ENCODE measurements around the gene TOMM22.

The TOMM22 gene

DNA sequence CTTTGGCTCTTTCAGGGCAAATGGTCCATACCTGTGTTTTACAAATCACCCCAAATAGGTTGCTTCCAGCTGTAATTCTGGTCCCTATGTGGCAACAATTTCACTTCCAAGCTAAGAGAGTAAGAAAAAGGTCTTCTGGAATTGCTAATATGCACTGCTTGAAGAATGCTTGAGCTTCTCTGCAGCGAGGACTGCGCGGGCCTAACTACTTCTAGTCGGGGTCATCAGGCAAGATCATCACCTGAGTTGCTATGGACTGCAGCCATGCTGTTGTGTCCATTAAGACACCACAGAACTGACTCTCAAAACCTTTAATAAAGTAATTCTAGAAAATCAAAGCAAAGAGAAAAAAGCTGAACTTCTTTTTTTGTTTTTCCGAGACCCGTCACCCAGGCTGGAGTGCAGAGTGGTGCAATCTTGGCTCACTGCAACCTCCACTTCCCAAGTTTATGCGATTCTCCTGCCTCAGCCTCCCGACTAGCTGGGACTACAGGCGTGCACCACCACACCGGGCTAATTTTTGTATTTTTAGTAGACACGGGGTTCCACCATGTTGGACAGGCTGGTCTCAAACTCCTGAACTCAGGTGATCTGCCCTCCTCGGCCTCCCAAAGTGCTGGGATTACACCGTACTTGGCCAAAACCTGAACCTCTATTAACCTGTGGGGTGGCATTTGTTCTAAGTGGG, 16.8 kb downstream of the TOMM22 start:
- no peak for DNase-seq (ENCODE audit: low read depth)
- peak overlapping the region; percentile 78 for H3K4me3 ChIP-seq (ENCODE audit: low read depth, low read length)
- TF ChIP-seq, protein P1, sequence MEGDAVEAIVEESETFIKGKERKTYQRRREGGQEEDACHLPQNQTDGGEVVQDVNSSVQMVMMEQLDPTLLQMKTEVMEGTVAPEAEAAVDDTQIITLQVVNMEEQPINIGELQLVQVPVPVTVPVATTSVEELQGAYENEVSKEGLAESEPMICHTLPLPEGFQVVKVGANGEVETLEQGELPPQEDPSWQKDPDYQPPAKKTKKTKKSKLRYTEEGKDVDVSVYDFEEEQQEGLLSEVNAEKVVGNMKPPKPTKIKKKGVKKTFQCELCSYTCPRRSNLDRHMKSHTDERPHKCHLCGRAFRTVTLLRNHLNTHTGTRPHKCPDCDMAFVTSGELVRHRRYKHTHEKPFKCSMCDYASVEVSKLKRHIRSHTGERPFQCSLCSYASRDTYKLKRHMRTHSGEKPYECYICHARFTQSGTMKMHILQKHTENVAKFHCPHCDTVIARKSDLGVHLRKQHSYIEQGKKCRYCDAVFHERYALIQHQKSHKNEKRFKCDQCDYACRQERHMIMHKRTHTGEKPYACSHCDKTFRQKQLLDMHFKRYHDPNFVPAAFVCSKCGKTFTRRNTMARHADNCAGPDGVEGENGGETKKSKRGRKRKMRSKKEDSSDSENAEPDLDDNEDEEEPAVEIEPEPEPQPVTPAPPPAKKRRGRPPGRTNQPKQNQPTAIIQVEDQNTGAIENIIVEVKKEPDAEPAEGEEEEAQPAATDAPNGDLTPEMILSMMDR (IDR thresholded peaks at IDR 0.05; ENCODE audit: low read depth, low read length): no peak
- TF ChIP-seq, protein P2, sequence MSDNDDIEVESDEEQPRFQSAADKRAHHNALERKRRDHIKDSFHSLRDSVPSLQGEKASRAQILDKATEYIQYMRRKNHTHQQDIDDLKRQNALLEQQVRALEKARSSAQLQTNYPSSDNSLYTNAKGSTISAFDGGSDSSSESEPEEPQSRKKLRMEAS (IDR thresholded peaks at IDR 0.05; ENCODE audit: low read depth, low read length): no peak
- no peak for TF ChIP-seq MYC (IDR thresholded peaks at IDR 0.05; ENCODE audit: low read depth, low read length)

DNA sequence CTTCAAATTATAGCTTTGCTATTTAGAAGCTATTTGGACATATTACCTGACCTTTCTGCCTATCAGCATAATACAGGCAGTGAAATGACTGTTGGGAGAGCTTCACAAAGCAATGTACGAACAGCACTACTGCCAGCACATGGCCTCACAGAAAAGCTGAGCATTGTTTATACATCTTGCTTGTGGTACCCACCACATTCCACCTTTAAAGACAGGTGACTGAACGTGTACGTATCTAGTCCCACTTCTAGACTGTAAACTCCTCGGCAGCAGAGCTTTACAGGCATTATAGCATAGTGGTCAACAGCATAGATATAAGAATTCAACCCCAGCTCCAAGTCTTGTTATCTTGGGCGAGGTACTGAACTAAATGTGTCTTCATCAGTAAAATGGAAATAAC, 17.4 kb downstream of the TOMM22 start:
- no peak for DNase-seq (ENCODE audit: low read depth)
- TF ChIP-seq, protein P1 (IDR thresholded peaks at IDR 0.05; ENCODE audit: low read depth, low read length): no peak
- TF ChIP-seq POLR2A (IDR thresholded peaks at IDR 0.05; ENCODE audit: extremely low read depth, insufficient read length) (no peak), MYC (IDR thresholded peaks at IDR 0.05; ENCODE audit: low read depth, low read length) (no peak)
- peak overlapping the region; percentile 78 for H3K4me3 ChIP-seq (ENCODE audit: low read depth, low read length)

DNA sequence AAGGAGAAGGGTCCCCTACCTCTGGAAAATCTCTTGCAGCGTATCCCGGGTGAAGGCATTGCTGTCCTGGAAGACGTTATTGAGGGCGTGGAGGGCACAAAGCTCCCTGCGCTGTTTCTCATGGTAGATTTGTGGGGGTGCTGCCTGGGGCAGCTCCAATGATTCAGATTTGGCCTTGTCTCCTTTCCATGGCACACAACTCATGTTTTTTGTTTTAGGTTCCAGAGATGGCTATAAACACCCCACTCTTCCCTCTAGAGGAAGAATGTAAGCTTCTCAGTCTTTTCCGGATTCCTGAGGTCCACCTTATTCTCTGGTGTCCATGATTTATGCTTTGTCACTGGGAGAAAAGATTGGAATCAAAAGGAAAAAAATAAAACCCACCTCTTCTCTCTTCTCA, 18.0 kb downstream of the TOMM22 start:
- DNase-seq (ENCODE audit: low read depth): peak; percentile 17
- TF ChIP-seq POLR2A (IDR thresholded peaks at IDR 0.05; ENCODE audit: extremely low read depth, insufficient read length): no peak
- TF ChIP-seq, protein P2 (IDR thresholded peaks at IDR 0.05; ENCODE audit: low read depth, low read length): no peak
- TF ChIP-seq MYC (IDR thresholded peaks at IDR 0.05; ENCODE audit: low read depth, low read length): no peak
- TF ChIP-seq, protein P1 (IDR thresholded peaks at IDR 0.05; ENCODE audit: low read depth, low read length): no peak

DNA sequence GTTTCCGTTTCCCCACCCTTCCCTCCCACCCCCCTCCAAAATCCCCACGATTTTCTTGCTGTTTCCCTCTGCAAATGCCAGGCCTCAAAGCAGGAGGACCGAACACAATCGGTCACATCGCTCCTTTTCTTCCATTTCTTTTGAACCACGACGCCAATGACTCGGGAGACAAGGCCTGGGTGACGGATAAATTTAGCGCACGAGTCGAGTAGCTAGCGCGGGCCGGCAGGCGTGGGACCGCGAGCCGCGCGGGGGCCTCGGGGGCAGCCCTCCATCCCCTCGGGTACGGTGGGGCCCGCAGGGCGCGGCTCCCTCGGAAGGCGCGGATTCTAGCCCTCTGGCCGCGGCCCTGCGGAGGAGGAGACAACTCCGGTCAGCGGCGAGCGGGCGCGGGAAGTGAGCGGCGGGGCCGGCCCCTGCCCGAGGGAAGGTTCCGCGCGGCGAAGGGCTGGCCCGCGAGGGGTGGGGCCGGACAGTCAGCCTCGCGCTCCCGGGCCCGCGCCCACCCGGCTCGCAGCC, 18.6 kb downstream of the TOMM22 start:
- TF ChIP-seq, protein P2 (IDR thresholded peaks at IDR 0.05; ENCODE audit: low read depth, low read length): no peak
- TF ChIP-seq, protein P1 (IDR thresholded peaks at IDR 0.05; ENCODE audit: low read depth, low read length): no peak
- TF ChIP-seq MYC (IDR thresholded peaks at IDR 0.05; ENCODE audit: low read depth, low read length) (no peak), POLR2A (IDR thresholded peaks at IDR 0.05; ENCODE audit: extremely low read depth, insufficient read length) (no peak)
- DNase-seq (ENCODE audit: low read depth): no peak
- H3K4me3 ChIP-seq (ENCODE audit: low read depth, low read length): peak overlapping the region; percentile 78

More for the DNA sequence above, 18.0 kb downstream of the TOMM22 start:
- peak overlapping the region; percentile 78 for H3K4me3 ChIP-seq (ENCODE audit: low read depth, low read length)

DNA sequence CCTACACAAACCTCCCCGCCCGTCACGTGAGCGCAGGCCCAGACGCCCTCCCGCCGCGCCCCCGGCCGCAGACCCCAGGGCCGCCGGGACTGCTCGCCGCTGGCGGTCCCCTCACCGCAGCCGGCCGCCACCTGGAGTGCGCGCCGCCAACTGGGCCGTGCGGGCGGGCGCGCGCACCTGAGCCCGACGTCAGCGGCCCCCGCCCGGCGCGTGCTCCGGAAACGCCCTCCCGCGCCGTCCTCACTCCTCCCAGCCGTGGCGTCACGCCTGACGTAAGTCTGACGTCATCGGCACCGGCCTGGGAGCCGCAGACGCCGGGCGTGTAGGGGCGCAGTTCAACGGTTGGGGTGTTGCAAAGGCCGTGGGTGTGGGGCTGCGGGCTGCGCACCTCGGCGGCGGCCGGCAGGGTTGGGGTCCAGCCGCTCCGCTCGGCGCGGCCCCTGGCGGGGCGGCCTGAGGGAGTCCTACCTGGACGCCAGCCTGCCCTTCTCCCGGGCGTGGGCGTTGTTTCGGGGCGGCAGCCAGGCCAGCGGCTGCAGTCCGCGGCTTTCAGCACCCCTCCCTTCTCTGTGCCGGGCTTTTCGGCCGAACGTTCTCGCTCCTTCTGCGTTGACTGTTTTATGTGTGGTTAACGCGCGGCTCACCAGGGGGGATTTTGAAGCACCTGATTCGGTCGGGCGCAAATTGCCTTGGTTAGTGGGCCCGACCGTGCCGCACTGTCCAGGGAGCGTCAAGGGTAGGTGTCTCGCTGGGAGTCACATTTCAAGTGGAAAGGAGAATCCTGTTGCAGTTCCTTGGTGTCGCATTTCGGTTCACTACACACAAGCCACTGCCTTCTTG, 19.3 kb downstream of the TOMM22 start, which contains the start of gene JOSD1:
JOSD1 (minus strand) TSS at position 155 of the 840 bp plus-strand sequence. CDS start 956 bp downstream, outside the sequence.
- peak within 1 kb of the TSS; percentile 78 for H3K4me3 ChIP-seq (ENCODE audit: low read depth, low read length)
- DNase-seq (ENCODE audit: low read depth): peak; percentile 95
- TF ChIP-seq, protein P2 (IDR thresholded peaks at IDR 0.05; ENCODE audit: low read depth, low read length): peak; percentile 55
- TF ChIP-seq POLR2A (IDR thresholded peaks at IDR 0.05; ENCODE audit: extremely low read depth, insufficient read length) (peak; percentile 88), MYC (IDR thresholded peaks at IDR 0.05; ENCODE audit: low read depth, low read length) (no peak; the same call in 1 of the 2 replicates)
